ENCODE data around the gene TENT4A. TPM values are rescaled to one million over a fixed set of nuclear protein-coding genes. Genes with fewer than 3 reads are reported as not detected.

TENT4A gene
- total RNA-seq, 1 experiment from 2014 or later = 29.2 TPM

DNA sequence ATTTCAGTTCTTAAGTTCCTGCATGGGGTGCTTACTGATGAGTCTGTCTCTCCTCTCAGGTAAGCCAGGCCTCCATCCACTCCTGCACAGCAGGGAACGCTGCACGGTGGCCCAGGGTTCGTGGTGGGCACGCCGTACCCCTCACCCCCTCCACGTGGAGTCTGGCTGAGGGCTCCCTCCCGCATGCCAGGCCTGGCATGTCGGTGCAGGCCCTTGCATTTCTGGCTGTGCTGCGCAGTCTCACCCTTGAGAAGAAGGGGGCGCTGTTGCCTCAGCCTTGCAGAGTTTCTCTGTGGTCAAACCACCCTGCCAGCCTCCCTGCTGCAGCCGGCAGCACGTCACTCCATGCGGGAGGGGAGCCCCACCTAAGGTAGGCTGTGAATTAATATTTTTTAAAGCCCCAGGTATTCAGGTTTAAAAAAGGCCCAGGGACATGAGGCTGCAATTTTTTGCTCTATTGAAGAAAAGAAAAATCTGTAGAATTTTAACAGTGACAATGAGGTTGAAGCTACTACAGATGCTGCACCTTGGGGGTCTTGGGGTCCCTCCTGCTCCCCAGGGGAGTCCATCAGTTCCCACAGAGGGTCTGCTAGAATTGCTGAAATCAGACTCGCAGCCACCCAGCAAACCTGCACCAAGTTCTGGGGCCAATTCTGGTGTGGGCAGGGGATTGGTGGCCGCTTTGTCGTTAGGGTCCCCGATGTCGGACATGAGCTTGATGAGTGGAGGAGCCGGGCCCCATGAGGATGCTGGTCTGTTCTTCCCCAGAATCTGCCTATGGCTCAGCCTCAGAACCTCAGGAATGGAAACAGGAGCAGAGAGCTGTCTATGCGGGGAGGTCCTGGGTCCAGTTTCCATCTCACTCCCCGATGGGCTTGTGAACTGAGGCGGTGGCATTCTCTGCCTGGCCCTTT, 52.6 kb downstream of the TENT4A start (continued):
- TF ChIP-seq, protein P1, sequence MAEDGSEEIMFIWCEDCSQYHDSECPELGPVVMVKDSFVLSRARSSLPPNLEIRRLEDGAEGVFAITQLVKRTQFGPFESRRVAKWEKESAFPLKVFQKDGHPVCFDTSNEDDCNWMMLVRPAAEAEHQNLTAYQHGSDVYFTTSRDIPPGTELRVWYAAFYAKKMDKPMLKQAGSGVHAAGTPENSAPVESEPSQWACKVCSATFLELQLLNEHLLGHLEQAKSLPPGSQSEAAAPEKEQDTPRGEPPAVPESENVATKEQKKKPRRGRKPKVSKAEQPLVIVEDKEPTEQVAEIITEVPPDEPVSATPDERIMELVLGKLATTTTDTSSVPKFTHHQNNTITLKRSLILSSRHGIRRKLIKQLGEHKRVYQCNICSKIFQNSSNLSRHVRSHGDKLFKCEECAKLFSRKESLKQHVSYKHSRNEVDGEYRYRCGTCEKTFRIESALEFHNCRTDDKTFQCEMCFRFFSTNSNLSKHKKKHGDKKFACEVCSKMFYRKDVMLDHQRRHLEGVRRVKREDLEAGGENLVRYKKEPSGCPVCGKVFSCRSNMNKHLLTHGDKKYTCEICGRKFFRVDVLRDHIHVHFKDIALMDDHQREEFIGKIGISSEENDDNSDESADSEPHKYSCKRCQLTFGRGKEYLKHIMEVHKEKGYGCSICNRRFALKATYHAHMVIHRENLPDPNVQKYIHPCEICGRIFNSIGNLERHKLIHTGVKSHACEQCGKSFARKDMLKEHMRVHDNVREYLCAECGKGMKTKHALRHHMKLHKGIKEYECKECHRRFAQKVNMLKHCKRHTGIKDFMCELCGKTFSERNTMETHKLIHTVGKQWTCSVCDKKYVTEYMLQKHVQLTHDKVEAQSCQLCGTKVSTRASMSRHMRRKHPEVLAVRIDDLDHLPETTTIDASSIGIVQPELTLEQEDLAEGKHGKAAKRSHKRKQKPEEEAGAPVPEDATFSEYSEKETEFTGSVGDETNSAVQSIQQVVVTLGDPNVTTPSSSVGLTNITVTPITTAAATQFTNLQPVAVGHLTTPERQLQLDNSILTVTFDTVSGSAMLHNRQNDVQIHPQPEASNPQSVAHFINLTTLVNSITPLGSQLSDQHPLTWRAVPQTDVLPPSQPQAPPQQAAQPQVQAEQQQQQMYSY (CRISPR knock-in tag; IDR thresholded peaks at IDR 0.05) = no peak
- TF ChIP-seq SMAD3 (CRISPR knock-in tag; IDR thresholded peaks at IDR 0.05; ENCODE audit: borderline replicate concordance) (no peak), ZBTB21 (CRISPR knock-in tag; IDR thresholded peaks at IDR 0.05; ENCODE audit: borderline replicate concordance) (no peak), ZNF671 (CRISPR knock-in tag; IDR thresholded peaks at IDR 0.05) (no peak), MYBL2 (CRISPR knock-in tag; IDR thresholded peaks at IDR 0.05) (peak; percentile 34; the same call in 1 of the 2 replicates), JAZF1 (CRISPR knock-in tag; IDR thresholded peaks at IDR 0.05) (no peak)
- TF ChIP-seq, protein P2, sequence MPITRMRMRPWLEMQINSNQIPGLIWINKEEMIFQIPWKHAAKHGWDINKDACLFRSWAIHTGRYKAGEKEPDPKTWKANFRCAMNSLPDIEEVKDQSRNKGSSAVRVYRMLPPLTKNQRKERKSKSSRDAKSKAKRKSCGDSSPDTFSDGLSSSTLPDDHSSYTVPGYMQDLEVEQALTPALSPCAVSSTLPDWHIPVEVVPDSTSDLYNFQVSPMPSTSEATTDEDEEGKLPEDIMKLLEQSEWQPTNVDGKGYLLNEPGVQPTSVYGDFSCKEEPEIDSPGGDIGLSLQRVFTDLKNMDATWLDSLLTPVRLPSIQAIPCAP (CRISPR knock-in tag; IDR thresholded peaks at IDR 0.05) = no peak
- TF ChIP-seq, protein P3, sequence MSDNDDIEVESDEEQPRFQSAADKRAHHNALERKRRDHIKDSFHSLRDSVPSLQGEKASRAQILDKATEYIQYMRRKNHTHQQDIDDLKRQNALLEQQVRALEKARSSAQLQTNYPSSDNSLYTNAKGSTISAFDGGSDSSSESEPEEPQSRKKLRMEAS (CRISPR knock-in tag; IDR thresholded peaks at IDR 0.05) = peak; percentile 64; the same call in 1 of the 2 replicates
- TF ChIP-seq, protein P4, sequence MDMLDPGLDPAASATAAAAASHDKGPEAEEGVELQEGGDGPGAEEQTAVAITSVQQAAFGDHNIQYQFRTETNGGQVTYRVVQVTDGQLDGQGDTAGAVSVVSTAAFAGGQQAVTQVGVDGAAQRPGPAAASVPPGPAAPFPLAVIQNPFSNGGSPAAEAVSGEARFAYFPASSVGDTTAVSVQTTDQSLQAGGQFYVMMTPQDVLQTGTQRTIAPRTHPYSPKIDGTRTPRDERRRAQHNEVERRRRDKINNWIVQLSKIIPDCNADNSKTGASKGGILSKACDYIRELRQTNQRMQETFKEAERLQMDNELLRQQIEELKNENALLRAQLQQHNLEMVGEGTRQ (CRISPR knock-in tag; IDR thresholded peaks at IDR 0.05) = no peak
- TF ChIP-seq, protein P5, sequence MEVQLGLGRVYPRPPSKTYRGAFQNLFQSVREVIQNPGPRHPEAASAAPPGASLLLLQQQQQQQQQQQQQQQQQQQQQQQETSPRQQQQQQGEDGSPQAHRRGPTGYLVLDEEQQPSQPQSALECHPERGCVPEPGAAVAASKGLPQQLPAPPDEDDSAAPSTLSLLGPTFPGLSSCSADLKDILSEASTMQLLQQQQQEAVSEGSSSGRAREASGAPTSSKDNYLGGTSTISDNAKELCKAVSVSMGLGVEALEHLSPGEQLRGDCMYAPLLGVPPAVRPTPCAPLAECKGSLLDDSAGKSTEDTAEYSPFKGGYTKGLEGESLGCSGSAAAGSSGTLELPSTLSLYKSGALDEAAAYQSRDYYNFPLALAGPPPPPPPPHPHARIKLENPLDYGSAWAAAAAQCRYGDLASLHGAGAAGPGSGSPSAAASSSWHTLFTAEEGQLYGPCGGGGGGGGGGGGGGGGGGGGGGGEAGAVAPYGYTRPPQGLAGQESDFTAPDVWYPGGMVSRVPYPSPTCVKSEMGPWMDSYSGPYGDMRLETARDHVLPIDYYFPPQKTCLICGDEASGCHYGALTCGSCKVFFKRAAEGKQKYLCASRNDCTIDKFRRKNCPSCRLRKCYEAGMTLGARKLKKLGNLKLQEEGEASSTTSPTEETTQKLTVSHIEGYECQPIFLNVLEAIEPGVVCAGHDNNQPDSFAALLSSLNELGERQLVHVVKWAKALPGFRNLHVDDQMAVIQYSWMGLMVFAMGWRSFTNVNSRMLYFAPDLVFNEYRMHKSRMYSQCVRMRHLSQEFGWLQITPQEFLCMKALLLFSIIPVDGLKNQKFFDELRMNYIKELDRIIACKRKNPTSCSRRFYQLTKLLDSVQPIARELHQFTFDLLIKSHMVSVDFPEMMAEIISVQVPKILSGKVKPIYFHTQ (CRISPR knock-in tag; IDR thresholded peaks at IDR 0.05) = no peak
- TF ChIP-seq, protein P6, sequence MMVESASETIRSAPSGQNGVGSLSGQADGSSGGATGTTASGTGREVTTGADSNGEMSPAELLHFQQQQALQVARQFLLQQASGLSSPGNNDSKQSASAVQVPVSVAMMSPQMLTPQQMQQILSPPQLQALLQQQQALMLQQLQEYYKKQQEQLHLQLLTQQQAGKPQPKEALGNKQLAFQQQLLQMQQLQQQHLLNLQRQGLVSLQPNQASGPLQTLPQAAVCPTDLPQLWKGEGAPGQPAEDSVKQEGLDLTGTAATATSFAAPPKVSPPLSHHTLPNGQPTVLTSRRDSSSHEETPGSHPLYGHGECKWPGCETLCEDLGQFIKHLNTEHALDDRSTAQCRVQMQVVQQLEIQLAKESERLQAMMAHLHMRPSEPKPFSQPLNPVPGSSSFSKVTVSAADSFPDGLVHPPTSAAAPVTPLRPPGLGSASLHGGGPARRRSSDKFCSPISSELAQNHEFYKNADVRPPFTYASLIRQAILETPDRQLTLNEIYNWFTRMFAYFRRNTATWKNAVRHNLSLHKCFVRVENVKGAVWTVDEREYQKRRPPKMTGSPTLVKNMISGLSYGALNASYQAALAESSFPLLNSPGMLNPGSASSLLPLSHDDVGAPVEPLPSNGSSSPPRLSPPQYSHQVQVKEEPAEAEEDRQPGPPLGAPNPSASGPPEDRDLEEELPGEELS (CRISPR knock-in tag; IDR thresholded peaks at IDR 0.05) = peak; percentile 30; the same call in 1 of the 2 replicates

DNA sequence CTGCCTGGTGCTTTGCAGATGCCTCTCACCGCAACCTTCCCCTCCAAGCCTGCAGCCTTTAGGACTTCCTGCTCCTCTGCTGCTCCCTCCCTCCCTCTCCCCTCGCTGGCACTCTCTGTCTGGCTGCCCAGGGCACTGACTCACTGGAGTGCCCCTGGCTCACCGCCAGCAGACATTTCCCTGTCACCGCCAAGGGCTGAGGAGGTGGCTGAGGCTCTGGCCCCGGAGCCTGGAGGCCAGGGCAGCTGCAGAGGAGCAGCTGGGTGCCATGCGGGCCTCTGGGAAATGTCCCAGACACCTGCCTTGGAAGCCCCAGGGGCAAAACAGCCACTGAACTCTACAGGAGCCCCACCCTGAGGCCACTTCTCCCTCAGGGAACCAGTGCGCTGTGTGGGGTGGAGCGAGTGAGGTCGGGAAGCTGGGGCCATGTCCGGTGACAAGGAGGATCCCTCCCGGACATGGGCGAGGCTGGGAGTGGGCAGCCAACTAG, 53.4 kb downstream of the TENT4A start:
- ATAC-seq (no peak), DNase-seq (ENCODE audit: low spot score) (no peak)
- CTCF ChIA-PET = interaction anchor here (0.5 to 2.1 kb wide), 14 partner anchors 8 to 753 kb away, joined by 3 to 33 read pairs (median 4); no protein-coding TSS in a partner anchor

More for the DNA sequence above, 53.4 kb downstream of the TENT4A start:
- H3K4me1 Mint-ChIP-seq = peaks cover 8% of the 10 kb centered on the region
- POLR2A ChIA-PET = interaction anchor here (1.2 kb wide), 1 partner anchor 11 kb away, joined by 3 read pairs; no protein-coding TSS in a partner anchor
- no peaks in the 10 kb centered on the region for H3K27me3 Mint-ChIP-seq (ENCODE audit: low read depth)
- H3K4me3 Mint-ChIP-seq = no peak overlapping the region
- no peaks in the 10 kb centered on the region for H3K9me3 Mint-ChIP-seq
- TF ChIP-seq TEAD1 (CRISPR knock-in tag; IDR thresholded peaks at IDR 0.05) = no peak
- TF ChIP-seq FOXP1 (CRISPR knock-in tag; IDR thresholded peaks at IDR 0.05; ENCODE audit: borderline replicate concordance) = peak; percentile 18; the same call in 1 of the 2 replicates
- H3K36me3 Mint-ChIP-seq = no peaks in the 10 kb centered on the region
- no peak overlapping the region for H3K27ac Mint-ChIP-seq

Data from WTC11 (cell line).